Measurements from ENCODE around the gene MPEG1.

The MPEG1 gene

GRCh38 chr11:59187587-59187986, 25.1 kb downstream of the MPEG1 start:
- peak; percentile 36 for DNase-seq

DNA sequence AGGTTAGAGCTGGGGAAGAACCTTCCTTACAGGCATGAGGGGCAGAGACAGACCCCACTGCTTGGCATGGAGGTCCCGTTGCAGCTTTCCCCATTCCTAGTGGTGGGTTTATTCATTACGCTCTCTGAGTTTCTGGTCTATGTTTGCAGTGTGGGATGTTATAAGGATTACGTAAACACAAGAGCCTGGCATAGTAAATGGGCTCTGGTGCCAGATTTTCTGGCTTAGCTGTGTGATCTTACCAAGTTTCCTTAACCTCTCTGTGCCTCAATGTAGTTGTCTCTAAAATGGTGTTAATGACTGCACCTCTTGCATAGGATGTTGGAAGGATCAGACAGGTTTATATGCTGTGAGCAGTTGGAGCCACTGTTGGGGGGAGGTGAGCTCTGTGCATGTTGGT, 25.7 kb downstream of the MPEG1 start:
- no peak for DNase-seq

DNA sequence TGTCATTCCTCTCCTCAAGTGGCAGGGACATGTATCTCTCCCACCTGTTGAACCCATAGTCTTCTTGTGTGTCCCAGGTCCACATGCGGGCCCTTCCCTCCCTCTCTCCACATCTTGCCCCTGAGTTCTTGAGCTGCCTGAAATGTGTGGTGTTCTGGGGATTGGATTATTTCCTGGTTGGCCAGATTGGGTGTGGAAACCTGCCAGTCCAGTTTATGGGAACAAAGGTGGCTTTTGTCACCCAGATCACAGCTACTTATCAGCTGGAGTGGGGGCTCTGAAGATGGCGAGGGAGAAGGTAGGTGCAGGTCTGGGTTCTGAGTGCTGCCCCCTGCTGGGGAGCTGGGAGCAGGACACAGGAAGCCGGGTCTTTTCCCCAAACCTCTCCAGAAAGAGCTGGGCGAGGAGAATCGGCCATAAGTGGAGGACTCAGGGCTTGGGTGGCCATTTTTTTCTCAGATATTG, 26.6 kb downstream of the MPEG1 start:
- no peak for DNase-seq

GRCh38 chr11:59185386-59185945, 27.3 kb downstream of the MPEG1 start:
- DNase-seq = no peak

DNA sequence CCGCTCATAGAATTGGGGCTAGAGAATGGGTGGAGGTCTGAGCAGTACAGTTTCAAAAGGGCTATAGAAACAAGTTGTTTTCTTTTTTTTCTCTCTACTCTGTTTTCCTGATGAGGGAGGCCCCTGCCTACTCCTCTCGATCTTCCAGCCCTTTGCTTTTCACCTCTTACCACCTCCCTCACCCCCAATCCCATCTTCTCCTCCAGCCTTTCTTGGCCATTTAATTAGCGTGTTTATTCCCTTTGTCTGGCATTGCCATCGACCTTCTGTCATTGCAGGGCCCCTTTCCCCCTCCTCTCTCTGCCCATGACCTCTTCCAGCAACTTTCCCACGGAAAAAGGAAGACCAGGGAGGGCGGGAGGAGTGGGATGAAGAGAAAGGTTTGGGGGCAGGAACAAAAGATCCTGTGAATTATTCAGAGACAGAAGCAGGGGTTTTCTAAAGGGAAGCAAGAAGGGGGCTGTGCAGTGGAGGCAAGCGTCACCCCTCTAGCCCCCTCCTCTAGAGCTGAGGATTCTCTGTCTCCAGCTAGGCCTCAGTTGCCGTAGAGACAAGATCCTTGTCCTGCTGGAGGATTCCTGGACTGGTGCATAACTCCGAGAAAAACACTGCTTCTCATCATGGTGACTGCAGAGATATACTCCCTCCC, 27.9 kb downstream of the MPEG1 start:
- DNase-seq = no peak

DNA sequence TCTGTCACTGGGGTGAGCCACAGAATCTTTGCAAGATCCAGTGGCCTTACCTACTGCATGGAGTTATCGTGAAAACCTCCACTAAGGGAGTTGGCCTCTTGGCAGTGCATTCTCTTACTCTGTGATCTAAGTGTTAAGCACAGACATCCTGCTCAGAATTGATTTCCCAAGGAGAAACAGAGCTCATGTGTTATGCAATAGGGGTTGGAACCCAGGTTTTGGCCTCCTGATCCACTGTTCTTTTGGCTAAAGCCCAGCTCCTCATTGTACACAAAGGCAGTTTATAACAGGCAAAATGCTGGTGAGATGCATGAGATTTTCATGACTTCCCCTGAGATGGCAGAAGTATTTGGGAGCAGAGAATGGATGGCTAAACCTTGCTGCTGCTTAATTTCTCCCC, 29.0 kb downstream of the MPEG1 start:
- no peak for DNase-seq

GRCh38 chr11:59182457-59183151, 30.1 kb downstream of the MPEG1 start:
- no peak for DNase-seq

DNA sequence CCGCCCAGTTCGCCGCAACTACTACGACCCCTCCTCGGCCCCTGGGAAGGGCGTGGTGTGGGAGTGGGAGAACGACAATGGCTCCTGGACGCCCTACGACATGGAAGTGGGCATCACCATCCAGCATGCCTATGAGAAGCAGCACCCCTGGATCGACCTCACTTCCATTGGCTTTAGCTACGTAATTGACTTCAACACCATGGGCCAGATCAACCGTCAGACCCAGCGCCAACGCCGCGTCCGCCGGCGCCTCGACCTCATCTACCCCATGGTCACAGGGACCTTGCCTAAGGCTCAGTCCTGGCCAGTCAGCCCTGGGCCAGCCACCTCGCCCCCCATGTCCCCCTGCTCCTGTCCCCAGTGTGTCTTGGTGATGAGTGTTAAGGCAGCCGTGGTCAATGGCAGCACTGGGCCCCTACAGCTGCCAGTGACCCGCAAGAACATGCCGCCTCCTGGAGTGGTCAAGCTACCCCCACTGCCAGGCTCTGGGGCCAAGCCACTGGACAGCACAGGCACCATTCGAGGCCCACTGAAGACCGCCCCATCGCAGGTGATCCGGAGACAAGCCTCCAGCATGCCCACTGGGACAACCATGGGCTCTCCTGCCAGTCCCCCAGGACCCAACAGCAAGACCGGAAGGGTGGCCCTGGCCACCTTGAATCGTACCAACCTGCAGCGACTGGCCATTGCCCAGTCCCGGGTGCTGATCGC, 30.8 kb downstream of the MPEG1 start:
- DNase-seq = no peak

- DNase-seq = no peak
Measured at GRCh38 chr11:59180907-59181306, 31.8 kb downstream of the MPEG1 start.

DNA sequence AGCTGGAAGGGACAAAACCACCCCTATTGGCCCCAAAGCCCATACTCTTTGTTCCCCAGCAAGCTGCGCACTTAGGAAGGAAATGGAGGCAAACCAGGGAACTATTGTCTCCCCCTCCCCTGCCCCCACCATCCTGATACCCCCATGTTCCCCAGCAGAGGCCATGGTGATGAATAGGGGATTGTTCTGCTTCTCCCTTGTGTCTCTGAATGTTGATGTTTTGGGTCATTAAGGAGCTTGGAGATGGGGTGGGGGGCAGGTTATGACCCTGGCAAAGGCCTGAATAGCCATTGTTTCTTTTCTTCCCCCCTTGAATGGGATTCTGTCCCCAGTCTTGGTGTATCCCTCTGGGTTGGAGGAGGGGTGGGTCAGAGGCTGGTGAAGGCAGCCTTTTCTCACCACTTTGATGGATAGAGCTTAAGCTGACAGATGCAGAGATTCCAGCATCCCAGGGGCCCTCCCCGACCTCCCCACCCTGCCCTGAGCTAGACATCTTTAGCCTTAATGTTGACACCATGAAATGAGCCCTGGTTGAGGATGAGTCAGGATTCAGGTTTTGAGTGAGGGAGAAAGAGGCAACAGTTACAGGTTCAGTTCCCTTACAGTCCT, 32.5 kb downstream of the MPEG1 start:
- no peak for DNase-seq

- DNase-seq = no peak
Measured at GRCh38 chr11:59179121-59179520, 33.6 kb downstream of the MPEG1 start.

GRCh38 chr11:59178402-59178801, 34.3 kb downstream of the MPEG1 start:
- DNase-seq = no peak

GRCh38 chr11:59176330-59176729, 36.4 kb downstream of the MPEG1 start:
- no peak for DNase-seq

- no peak for DNase-seq
Measured at GRCh38 chr11:59175091-59175501, 37.6 kb downstream of the MPEG1 start.

DNA sequence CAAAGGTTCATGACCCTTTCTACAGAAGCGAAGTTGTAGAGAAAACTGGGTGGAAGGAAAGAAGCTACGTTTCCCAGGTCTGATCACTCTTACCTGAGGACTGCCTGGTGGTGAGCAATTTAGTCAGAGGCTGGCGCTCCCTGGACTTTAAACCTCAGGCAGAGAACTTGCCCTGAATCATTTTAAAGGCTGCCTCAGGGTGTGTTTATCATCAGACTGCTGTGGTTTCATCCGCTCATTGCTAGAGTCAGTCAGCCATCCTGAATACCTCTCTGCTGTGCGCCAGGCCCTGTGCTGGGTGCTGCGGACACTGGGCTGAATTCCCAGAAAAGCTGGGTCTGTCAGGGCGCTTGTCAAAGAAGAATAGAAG, 38.1 kb downstream of the MPEG1 start:
- peak; percentile 38 for DNase-seq

DNA sequence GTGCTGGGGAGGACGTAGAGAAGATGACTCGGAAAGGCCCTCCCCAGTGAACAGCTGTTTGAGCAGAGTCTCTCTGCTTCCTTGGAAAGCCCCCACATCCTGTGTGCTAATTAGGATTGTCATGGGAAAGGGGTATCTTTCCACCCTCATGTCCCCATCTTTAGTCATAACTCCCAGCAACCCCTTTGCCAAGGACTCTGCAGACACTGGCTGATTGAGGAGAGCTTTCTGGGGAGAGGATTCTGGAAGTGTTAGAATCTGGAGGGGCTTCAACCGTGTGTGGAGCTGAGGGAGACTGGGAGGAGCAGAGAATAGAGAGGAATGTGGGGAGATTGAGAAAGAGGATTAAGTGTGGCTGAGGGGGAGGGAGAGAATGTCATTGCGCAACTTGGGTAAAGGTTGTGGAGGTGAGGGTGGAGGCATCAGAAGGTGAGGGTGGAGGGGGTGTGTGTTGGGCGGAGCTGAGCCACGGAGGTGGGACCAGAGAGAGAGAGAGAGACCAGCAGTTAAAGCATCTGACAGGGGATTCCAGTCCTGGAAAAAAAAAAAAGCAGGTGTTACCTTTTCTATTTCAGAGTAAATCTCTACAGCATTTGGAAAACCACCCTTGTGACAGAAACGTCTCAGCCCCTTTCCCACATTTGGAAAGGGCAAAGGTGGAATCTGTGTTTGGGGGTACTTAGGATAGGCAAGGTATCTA, 38.6 kb downstream of the MPEG1 start:
- DNase-seq = no peak

DNA sequence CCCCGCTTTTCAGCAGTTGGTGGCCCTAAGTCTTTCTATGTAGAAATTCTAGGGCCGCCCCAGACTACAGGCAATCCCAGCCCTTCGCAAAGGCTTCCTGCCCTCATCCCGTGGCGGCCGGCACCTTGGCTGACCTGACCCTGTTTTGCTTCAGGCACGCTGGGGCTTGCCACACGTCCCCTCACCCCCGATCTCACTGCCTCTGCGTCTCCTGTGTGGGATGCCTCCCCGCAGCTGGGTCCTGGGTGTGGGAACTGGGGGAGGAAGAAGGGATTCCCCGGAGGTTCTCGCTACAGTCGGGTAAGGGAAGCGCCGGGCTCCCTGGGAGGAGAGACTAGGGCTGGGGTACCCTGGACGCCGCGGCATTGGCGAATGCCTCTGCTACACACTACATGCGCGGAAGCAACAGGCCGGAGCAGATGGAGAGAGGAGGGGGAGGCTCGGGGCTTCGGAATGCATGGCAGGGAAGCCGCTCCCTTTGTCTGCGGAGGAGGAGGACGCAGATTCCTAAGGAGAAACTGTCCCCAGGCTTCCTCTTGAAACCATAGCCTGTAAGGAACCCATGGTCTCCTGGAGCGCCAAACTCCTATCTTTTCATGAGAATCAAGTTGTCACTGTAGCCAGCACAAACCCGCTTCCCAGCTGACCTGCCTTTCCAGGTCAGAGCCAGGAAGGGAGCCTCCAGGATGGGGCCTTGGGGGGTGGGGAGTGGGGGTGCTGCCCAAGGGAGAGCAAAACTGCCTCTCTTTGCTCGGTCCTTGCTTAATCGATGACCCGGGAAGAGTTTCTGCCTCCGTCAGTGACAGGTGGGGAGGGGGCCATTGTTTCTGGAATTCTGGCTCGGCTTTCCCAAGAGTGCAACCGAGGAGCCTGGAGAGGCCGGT, 39.4 kb downstream of the MPEG1 start:
- peak; percentile 46 for DNase-seq

- no peak for DNase-seq
Measured at GRCh38 chr11:59172345-59173079, 40.2 kb downstream of the MPEG1 start.

- DNase-seq = peak; percentile 86
Measured at GRCh38 chr11:59171508-59172322, 41.0 kb downstream of the MPEG1 start, which contains the start of gene DTX4. DTX4 (plus strand) TSS chr11:59172132; CDS start chr11:59172596, 464 bp downstream.

- DNase-seq = no peak
Measured at GRCh38 chr11:59164028-59164427, 48.7 kb downstream of the MPEG1 start.
